ENCODE measurements around the gene MRPL49. TPM values are rescaled to one million over a fixed set of nuclear protein-coding genes. Genes with fewer than 3 reads are reported as not detected.

MRPL49 gene
- total RNA-seq, 1 donor from 2014 or later, result 40.2 TPM

GRCh38 chr11:65121447-65121864 lies 665 bp upstream of the MRPL49 start:
- Mint-ChIP-seq H3K4me1 (ENCODE audit: unreplicated experiment) (peaks cover 23% of the 10 kb centered on the region), H3K36me3 (ENCODE audit: low read depth, unreplicated experiment) (peaks cover 29% of the 10 kb centered on the region), H3K27ac (ENCODE audit: unreplicated experiment) (peak overlapping the region; percentile 93), H3K27me3 (ENCODE audit: unreplicated experiment) (peaks cover 18% of the 10 kb centered on the region), H3K4me3 (ENCODE audit: unreplicated experiment) (peak overlapping the region; percentile 99), H3K9me3 (ENCODE audit: unreplicated experiment) (no peaks in the 10 kb centered on the region)
- peak; percentile 28 for DNase-seq (ENCODE audit: low spot score)
- no peak for TF ChIP-seq CTCF (IDR thresholded peaks at IDR 0.05; ENCODE audit: unreplicated experiment)

GRCh38 chr11:65124480-65125196 lies 2.5 kb downstream of the MRPL49 start:
- TF ChIP-seq CTCF (IDR thresholded peaks at IDR 0.05; ENCODE audit: unreplicated experiment), result no peak
- Mint-ChIP-seq H3K36me3 (ENCODE audit: low read depth, unreplicated experiment) (peaks cover 27% of the 10 kb centered on the region), H3K4me1 (ENCODE audit: unreplicated experiment) (peaks cover 14% of the 10 kb centered on the region), H3K9me3 (ENCODE audit: unreplicated experiment) (no peaks in the 10 kb centered on the region), H3K27me3 (ENCODE audit: unreplicated experiment) (peaks cover 7% of the 10 kb centered on the region), H3K27ac (ENCODE audit: unreplicated experiment) (no peak overlapping the region), H3K4me3 (ENCODE audit: unreplicated experiment) (peak overlapping the region; percentile 8)
- DNase-seq (ENCODE audit: low spot score), result no peak

- H3K9me3 Mint-ChIP-seq (ENCODE audit: unreplicated experiment), result no peaks in the 10 kb centered on the region
- peaks cover 24% of the 10 kb centered on the region for H3K36me3 Mint-ChIP-seq (ENCODE audit: low read depth, unreplicated experiment)
- TF ChIP-seq CTCF (IDR thresholded peaks at IDR 0.05; ENCODE audit: unreplicated experiment), result no peak
- peaks cover 4% of the 10 kb centered on the region for H3K27me3 Mint-ChIP-seq (ENCODE audit: unreplicated experiment)
- H3K27ac Mint-ChIP-seq (ENCODE audit: unreplicated experiment), result no peak overlapping the region
- peaks cover 14% of the 10 kb centered on the region for H3K4me1 Mint-ChIP-seq (ENCODE audit: unreplicated experiment)
- DNase-seq (ENCODE audit: low spot score), result no peak
- no peak overlapping the region for H3K4me3 Mint-ChIP-seq (ENCODE audit: unreplicated experiment)
Measured at GRCh38 chr11:65125197-65126056, 3.3 kb downstream of the MRPL49 start.

- Mint-ChIP-seq H3K4me3 (ENCODE audit: unreplicated experiment) (no peak overlapping the region), H3K36me3 (ENCODE audit: low read depth, unreplicated experiment) (peaks cover 23% of the 10 kb centered on the region), H3K9me3 (ENCODE audit: unreplicated experiment) (no peaks in the 10 kb centered on the region), H3K27me3 (ENCODE audit: unreplicated experiment) (peaks cover 2% of the 10 kb centered on the region), H3K4me1 (ENCODE audit: unreplicated experiment) (peaks cover 7% of the 10 kb centered on the region), H3K27ac (ENCODE audit: unreplicated experiment) (no peak overlapping the region)
- DNase-seq (ENCODE audit: low spot score), result no peak
- TF ChIP-seq CTCF (IDR thresholded peaks at IDR 0.05; ENCODE audit: unreplicated experiment), result no peak
Measured at GRCh38 chr11:65126624-65127274, 4.6 kb downstream of the MRPL49 start.
